HEK293 (cell line): ENCODE measurements around the gene EED.

Source experiments
- CTCF ChIA-PET: fragments of 350-600 bp; formaldehyde crosslinking; extraction: SDS; loops from one replicate; lab custom pipeline; 2021; ENCODE audit warnings: antibody characterized with exemption; lab: Yijun Ruan, JAX
- POLR2A ChIA-PET: fragments of 300-600 bp; formaldehyde crosslinking; extraction: SDS; loops from one replicate; lab custom pipeline; 2020; ENCODE audit warnings: antibody characterized with exemption, inconsistent platforms; lab: Yijun Ruan, JAX
- H3K27ac ChIP-seq: fragments of 200-500 bp; sonication (Bioruptor generic); 2 replicates; pipeline ENCODE4 v1.5.1; 2014; ENCODE audit warnings: low read depth, low read length, control low read depth, inconsistent platforms; ENCODE audit errors: extremely low read depth
- H3K36me3 ChIP-seq, 2 experiments: fragments of 200-500 bp in 1 of 2; sonication (Bioruptor generic) in 1 of 2; 1 replicate in 1 of 2; 2 replicates in 1 of 2; pipeline ENCODE4 v1.5.1; 2014 to 2017; ENCODE audit warnings: inconsistent platforms in 2 of 2, low read length in 2 of 2; ENCODE audit not compliant: control insufficient read depth in 2 of 2, insufficient read depth in 1 of 2
- H3K4me1 ChIP-seq: fragments of 200-500 bp; sonication (Bioruptor generic); 2 replicates; pipeline ENCODE4 v1.5.1; 2014; ENCODE audit warnings: mild to moderate bottlenecking, low read length, inconsistent platforms; ENCODE audit not compliant: control insufficient read depth, insufficient read depth
- H3K4me3 ChIP-seq: 2 replicates; pipeline ENCODE4 v1.5.1; 2011; ENCODE audit warnings: low read depth, mild to moderate bottlenecking, control low read depth, low read length, moderate library complexity
- H3K9me3 ChIP-seq: fragments of 200-500 bp; sonication (Bioruptor generic); 2 replicates; pipeline ENCODE4 v1.5.1; 2014; ENCODE audit warnings: low read depth, low read length, inconsistent platforms; ENCODE audit not compliant: control insufficient read depth, insufficient read depth
- GFI1B ChIP-seq: fragments of 450-650 bp; formaldehyde crosslinking; IDR thresholded peaks from 2 replicates; pipeline ENCODE4 v1.5.1; 2016; ENCODE audit warnings: missing biosample characterization, missing genetic modification characterization
- HOXC10 ChIP-seq: sonication (generic); formaldehyde crosslinking; IDR thresholded peaks from 2 replicates; pipeline ENCODE4 v1.8.1; 2023; ENCODE audit warnings: mild to moderate bottlenecking, missing genetic modification reagents
- KLF8 ChIP-seq: fragments of 450-650 bp; formaldehyde crosslinking; IDR thresholded peaks from 2 replicates; pipeline ENCODE4 v1.5.1; 2016; ENCODE audit warnings: missing biosample characterization, missing genetic modification characterization
- MEIS1 ChIP-seq: sonication (generic); formaldehyde crosslinking; IDR thresholded peaks from 2 replicates; pipeline ENCODE4 v1.8.1; 2022; ENCODE audit warnings: missing genetic modification reagents, mild to moderate bottlenecking, borderline replicate concordance
- PRDM6 ChIP-seq: fragments of 450-650 bp; formaldehyde crosslinking; IDR thresholded peaks from 2 replicates; pipeline ENCODE4 v1.5.1; 2017; ENCODE audit warnings: missing biosample characterization, missing genetic modification characterization
- ZBTB17 ChIP-seq: fragments of 450-650 bp; formaldehyde crosslinking; IDR thresholded peaks from 2 replicates; pipeline ENCODE4 v1.5.1; 2016; ENCODE audit warnings: missing biosample characterization, missing genetic modification characterization
- ZBTB6 ChIP-seq: fragments of 450-650 bp; formaldehyde crosslinking; IDR thresholded peaks from 2 replicates; pipeline ENCODE4 v1.5.1; 2017; ENCODE audit warnings: missing biosample characterization, missing genetic modification characterization
- ZFP37 ChIP-seq: fragments of 450-650 bp; formaldehyde crosslinking; IDR thresholded peaks from 2 replicates; pipeline ENCODE4 v1.5.1; 2016; ENCODE audit warnings: missing biosample characterization, missing genetic modification characterization
- ZNF10 ChIP-seq: fragments of 450-650 bp; formaldehyde crosslinking; IDR thresholded peaks from 2 replicates; pipeline ENCODE4 v1.5.1; 2017; ENCODE audit warnings: missing biosample characterization, missing genetic modification characterization
- ZNF155 ChIP-seq: fragments of 450-650 bp; formaldehyde crosslinking; IDR thresholded peaks from 2 replicates; pipeline ENCODE4 v1.5.1; 2016; ENCODE audit warnings: missing biosample characterization, missing genetic modification characterization
- ZNF175 ChIP-seq: fragments of 450-650 bp; formaldehyde crosslinking; IDR thresholded peaks from 2 replicates; pipeline ENCODE4 v1.5.1; 2016; ENCODE audit warnings: missing biosample characterization, missing genetic modification characterization
- ZNF362 ChIP-seq: fragments of 450-650 bp; formaldehyde crosslinking; IDR thresholded peaks from 2 replicates; pipeline ENCODE4 v1.5.1; 2016; ENCODE audit warnings: missing biosample characterization, missing genetic modification characterization
- ZNF416 ChIP-seq: fragments of 450-650 bp; formaldehyde crosslinking; IDR thresholded peaks from 2 replicates; pipeline ENCODE4 v1.5.1; 2016; ENCODE audit warnings: missing biosample characterization, missing genetic modification characterization
- ZNF423 ChIP-seq: fragments of 450-650 bp; formaldehyde crosslinking; IDR thresholded peaks from 2 replicates; pipeline ENCODE4 v1.5.1; 2016; ENCODE audit warnings: missing biosample characterization, missing genetic modification characterization
- ZNF48 ChIP-seq: fragments of 450-650 bp; formaldehyde crosslinking; IDR thresholded peaks from 2 replicates; pipeline ENCODE4 v1.5.1; 2016; ENCODE audit warnings: missing biosample characterization, missing genetic modification characterization
- ZNF488 ChIP-seq: fragments of 450-650 bp; formaldehyde crosslinking; IDR thresholded peaks from 2 replicates; pipeline ENCODE4 v1.5.1; 2016; ENCODE audit warnings: missing biosample characterization, missing genetic modification characterization
- ZNF544 ChIP-seq: fragments of 450-650 bp; formaldehyde crosslinking; IDR thresholded peaks from 2 replicates; pipeline ENCODE4 v1.5.0; 2017; ENCODE audit warnings: missing biosample characterization, missing genetic modification characterization
- ZNF571 ChIP-seq: fragments of 450-650 bp; formaldehyde crosslinking; IDR thresholded peaks from 2 replicates; pipeline ENCODE4 v1.5.0; 2017; ENCODE audit warnings: missing biosample characterization, missing genetic modification characterization
- ZNF610 ChIP-seq: fragments of 450-650 bp; formaldehyde crosslinking; IDR thresholded peaks from 2 replicates; pipeline ENCODE4 v1.5.1; 2016; ENCODE audit warnings: missing biosample characterization, missing genetic modification characterization, borderline replicate concordance
- ZNF629 ChIP-seq: fragments of 450-650 bp; formaldehyde crosslinking; IDR thresholded peaks from 2 replicates; pipeline ENCODE4 v1.5.1; 2017; ENCODE audit warnings: missing biosample characterization, missing genetic modification characterization
- ZNF645 ChIP-seq: fragments of 450-650 bp; formaldehyde crosslinking; IDR thresholded peaks from 2 replicates; pipeline ENCODE4; 2016; ENCODE audit warnings: missing biosample characterization, missing genetic modification characterization
- ZNF660 ChIP-seq: fragments of 450-650 bp; IDR thresholded peaks from 2 replicates; pipeline ENCODE4 v1.5.1; 2018; ENCODE audit warnings: missing biosample characterization, mild to moderate bottlenecking, missing genetic modification characterization
- ZNF664 ChIP-seq: fragments of 450-650 bp; formaldehyde crosslinking; IDR thresholded peaks from 2 replicates; pipeline ENCODE4 v1.5.1; 2016; ENCODE audit warnings: missing biosample characterization, missing genetic modification characterization
- ZNF791 ChIP-seq: fragments of 450-650 bp; formaldehyde crosslinking; IDR thresholded peaks from 2 replicates; pipeline ENCODE4 v1.5.1; 2016; ENCODE audit warnings: missing biosample characterization, missing genetic modification characterization
- ZNF792 ChIP-seq: fragments of 450-650 bp; formaldehyde crosslinking; IDR thresholded peaks from 2 replicates; pipeline ENCODE4 v1.5.1; 2016; ENCODE audit warnings: missing biosample characterization, missing genetic modification characterization

EED gene

GRCh38 chr11:86209806-86210657 is 34.5 kb upstream of the EED start:
- CTCF ChIA-PET, result interaction anchor here (1.2 kb wide), 2 partner anchors 8 to 16 kb away, joined by 5 to 7 read pairs; no protein-coding TSS in a partner anchor
- H3K36me3 ChIP-seq, result no peaks in the 10 kb centered on the region
- TF ChIP-seq ZNF629 (no peak), ZNF10 (tag by site-specific recombination) (no peak), ZFP37 (no peak), ZNF791 (tag by site-specific recombination) (no peak), ZNF423 (no peak), PRDM6 (no peak), ZNF610 (tag by site-specific recombination) (no peak)
- TF ChIP-seq, all 188 proteins: peak for 0
- no peaks in the 10 kb centered on the region for H3K4me1 ChIP-seq
- H3K9me3 ChIP-seq, result no peaks in the 10 kb centered on the region
- no peak overlapping the region for H3K27ac ChIP-seq
- no peak overlapping the region for H3K4me3 ChIP-seq
- POLR2A ChIA-PET, result no interaction called here

- H3K27ac ChIP-seq, result no peak overlapping the region
- TF ChIP-seq ZNF488 (no peak), ZNF48 (tag by site-specific recombination) (no peak), ZNF544 (no peak), ZNF155 (tag by site-specific recombination) (no peak), ZNF645 (tag by site-specific recombination) (no peak), HOXC10 (no peak), GFI1B (tag by site-specific recombination) (no peak), ZNF416 (no peak)
- TF ChIP-seq, all 188 proteins: peak for 0
- CTCF ChIA-PET, result no interaction called here
Measured at GRCh38 chr11:86210898-86211297, 33.7 kb upstream of the EED start.

GRCh38 chr11:86211619-86212018 is 32.9 kb upstream of the EED start:
- H3K27ac ChIP-seq, result no peak overlapping the region
- no peak overlapping the region for H3K4me3 ChIP-seq
- H3K36me3 ChIP-seq, result no peaks in the 10 kb centered on the region
- H3K9me3 ChIP-seq, result no peaks in the 10 kb centered on the region
- ChIA-PET CTCF (interaction anchor here (0.6 to 1.3 kb wide), 2 partner anchors 192 to 356 kb away, joined by 3 to 4 read pairs; partner anchors contain the start of gene CCDC83), POLR2A (no interaction called here)
- no peaks in the 10 kb centered on the region for H3K4me1 ChIP-seq
- TF ChIP-seq ZNF610 (tag by site-specific recombination), result no peak
- TF ChIP-seq ZNF660 (tag by site-specific recombination), result no peak
- TF ChIP-seq KLF8 (tag by site-specific recombination), result no peak
- TF ChIP-seq ZNF792 (tag by site-specific recombination), result no peak
- TF ChIP-seq ZBTB17 (tag by site-specific recombination), result no peak
- no peak for TF ChIP-seq MEIS1 (CRISPR knock-in tag)
- no peak for TF ChIP-seq ZNF175
- TF ChIP-seq ZNF571 (tag by site-specific recombination), result no peak
- no peak for TF ChIP-seq ZNF362 (tag by site-specific recombination)
- no peak for TF ChIP-seq ZNF664
- TF ChIP-seq ZBTB6 (tag by site-specific recombination), result no peak

More at GRCh38 chr11:86210898-86211297, 33.7 kb upstream of the EED start:
- H3K4me1 ChIP-seq, result no peaks in the 10 kb centered on the region
- H3K36me3 ChIP-seq, result no peaks in the 10 kb centered on the region
- no peak overlapping the region for H3K4me3 ChIP-seq
- POLR2A ChIA-PET, result no interaction called here
- H3K9me3 ChIP-seq, result no peaks in the 10 kb centered on the region
